GM19397 (cell line): ENCODE data around the gene MAP3K9.

Experiments used
- ATAC-seq: cut with Tn5 transposase; IDR thresholded peaks from one replicate; pipeline ENCODE4 v1.9.1; 2021; ENCODE audit warnings: mild to moderate bottlenecking, moderate library complexity; ENCODE audit not compliant: unreplicated experiment

Gene MAP3K9

DNA sequence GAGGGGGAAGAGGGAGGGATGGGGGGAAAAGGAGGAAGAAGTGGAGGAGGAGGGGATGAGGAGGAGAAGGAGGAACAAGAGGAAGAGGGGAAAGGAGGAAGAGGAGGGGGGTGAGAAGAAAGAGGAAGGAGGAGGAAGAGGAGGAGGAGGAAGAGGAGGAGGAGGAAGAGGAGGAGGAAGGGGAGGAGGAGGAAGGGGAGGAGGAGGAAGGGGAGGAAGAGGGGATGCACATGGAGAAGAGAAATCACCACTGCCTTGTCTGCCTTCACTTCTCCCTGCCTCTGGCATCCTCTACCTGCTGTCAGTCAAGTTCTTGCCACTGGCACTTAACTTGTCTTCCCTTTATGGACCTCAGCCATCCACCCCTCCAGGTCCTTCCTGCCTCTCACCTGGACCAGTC lies 107.7 kb downstream of the MAP3K9 start:
- no peak for ATAC-seq

DNA sequence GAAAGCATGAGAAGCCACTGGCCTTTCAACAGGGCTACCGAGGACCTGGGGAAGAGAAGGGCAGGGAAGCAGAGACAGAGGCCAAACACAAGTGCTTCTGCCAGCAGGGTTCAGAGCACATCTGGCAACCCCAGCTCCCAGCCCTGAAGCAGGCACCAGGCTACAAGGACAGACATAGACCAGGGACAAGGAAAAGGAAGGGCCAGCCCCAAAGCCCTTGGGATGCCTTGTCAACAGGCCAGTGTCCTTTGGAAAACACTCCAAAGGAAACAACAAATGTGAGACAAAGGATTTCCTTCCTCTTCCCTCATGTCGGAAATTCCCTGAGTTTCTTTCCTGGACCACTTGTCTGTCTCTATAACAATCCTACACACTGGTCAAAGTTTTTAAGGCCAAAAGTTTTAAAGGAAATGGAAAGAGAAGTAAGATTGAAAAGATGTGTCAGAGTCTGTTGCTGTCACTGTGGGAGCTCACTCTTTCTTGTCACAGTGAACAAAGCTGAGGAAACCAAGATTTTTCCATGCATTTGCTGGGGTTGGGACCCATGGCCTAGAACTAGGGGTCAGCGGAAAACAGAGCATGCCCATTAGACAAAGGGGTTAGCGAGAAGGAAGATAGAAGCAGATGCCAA lies 108.2 kb downstream of the MAP3K9 start:
- ATAC-seq = no peak

DNA sequence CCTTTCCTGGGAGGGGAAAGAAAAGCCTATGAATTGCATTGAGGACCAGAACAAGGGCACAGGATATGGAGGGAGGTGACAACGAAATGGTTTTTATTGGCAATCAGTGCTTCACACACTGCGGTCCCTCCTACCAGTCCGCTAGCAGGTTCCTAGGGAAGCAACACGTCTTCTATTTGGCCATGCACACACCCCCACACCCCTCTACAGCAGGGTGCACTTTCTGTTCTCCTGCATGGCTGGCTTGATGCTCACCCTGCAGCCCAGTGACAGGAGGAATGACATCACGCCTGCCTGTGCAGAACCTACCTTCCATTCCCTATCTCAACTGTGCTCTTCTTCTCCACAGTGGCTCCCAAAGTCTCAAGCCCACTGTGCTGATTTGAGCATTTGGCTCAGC lies 109.7 kb downstream of the MAP3K9 start:
- no peak for ATAC-seq

- ATAC-seq = no peak
Measured at GRCh38 chr14:70698288-70698687, 111.0 kb downstream of the MAP3K9 start.

GRCh38 chr14:70697701-70698100 lies 111.6 kb downstream of the MAP3K9 start:
- no peak for ATAC-seq

- ATAC-seq = no peak
Measured at GRCh38 chr14:70696026-70696425, 113.3 kb downstream of the MAP3K9 start.

- ATAC-seq = no peak
Measured at GRCh38 chr14:70692210-70692609, 117.1 kb downstream of the MAP3K9 start.

- no peak for ATAC-seq
Measured at GRCh38 chr14:70685474-70686197, 123.7 kb downstream of the MAP3K9 start.

DNA sequence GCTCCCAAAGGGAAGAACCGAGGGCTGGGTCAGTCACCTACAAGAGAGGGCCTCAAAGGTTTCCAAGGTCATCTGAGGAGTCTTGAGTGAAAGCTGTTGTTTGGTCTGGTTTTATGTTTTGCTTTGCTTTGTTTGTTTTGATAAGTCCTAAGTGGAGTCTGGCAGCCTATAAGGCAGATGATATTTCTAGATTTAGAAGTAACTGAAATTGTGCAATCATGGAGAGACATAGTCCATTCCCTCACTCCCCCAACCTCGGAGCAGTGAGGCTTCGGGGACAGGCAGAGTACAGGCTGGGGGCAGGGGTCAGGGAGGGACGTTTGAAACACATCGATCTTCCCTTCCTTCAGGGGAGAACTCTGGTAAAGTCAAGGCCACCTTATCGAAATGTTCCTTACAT lies 125.3 kb downstream of the MAP3K9 start:
- ATAC-seq = no peak

GRCh38 chr14:70680748-70681147 lies 128.6 kb downstream of the MAP3K9 start:
- no peak for ATAC-seq

- no peak for ATAC-seq
Measured at GRCh38 chr14:70677341-70677740, 132.0 kb downstream of the MAP3K9 start.
